HepG2 (cell line): ENCODE results near the gene NMNAT1. TPM values are rescaled to one million over a fixed set of nuclear protein-coding genes. Genes with fewer than 3 reads are reported as not detected.

Source experiments
- ATRX ChIP-seq: sonication (generic); formaldehyde crosslinking; IDR thresholded peaks from 2 replicates; pipeline ENCODE4 v1.4.0; 2020; ENCODE audit warnings: missing genetic modification reagents, borderline replicate concordance
- IRF2 ChIP-seq: IDR thresholded peaks from 2 replicates; pipeline ENCODE4 v1.6.1; 2018; ENCODE audit warnings: missing genetic modification reagents, missing compliant biosample characterization
- TP53 ChIP-seq: sonication (generic); formaldehyde crosslinking; conservative IDR thresholded peaks from 2 replicates; pipeline ENCODE4 v1.4.0; 2020; ENCODE audit warnings: missing genetic modification reagents
- XRCC5 ChIP-seq: fragments of 200-400 bp; formaldehyde crosslinking; optimal IDR thresholded peaks from 2 replicates; pipeline ENCODE3; 2017; ENCODE audit warnings: mild to moderate bottlenecking, low read length
- polyA plus RNA-seq, 8 experiments: library from polyadenylated mRNA; depleted of rRNA in 3 of 8; stranded (reverse) in 7 of 8; unstranded in 1 of 8; fragments of >200 nt; fragmentation: Illumina TruSeq in 4 of 8; extraction: Trizol in 4 of 8; gene quantifications; 2 replicates each; pipeline versions ENCODE4 v1.2.1 to v1.2.3, GENCODE V29; 2011 to 2016; ENCODE audit warnings: low read depth in 4 of 8, missing spikeins in 1 of 8, mixed read lengths in 1 of 8; ENCODE audit not compliant: insufficient read depth in 1 of 8
- total RNA-seq, 5 experiments: library from RNA; depleted of rRNA; stranded (reverse); fragments of >200 nt; fragmentation: Illumina TruSeq; extraction: Trizol; gene quantifications; 2 replicates each; pipeline ENCODE4 v1.2.3, GENCODE V29; 2016; ENCODE audit warnings: low read depth in 1 of 5
- TF ChIP-seq, protein P1 (sequence below): sonication (generic); formaldehyde crosslinking; IDR thresholded peaks from 2 replicates; pipeline ENCODE4 v1.5.1; 2020; ENCODE audit warnings: mild to moderate bottlenecking, missing genetic modification reagents
- TF ChIP-seq, protein P2 (sequence below): sonication (generic); formaldehyde crosslinking; IDR thresholded peaks from 2 replicates; pipeline ENCODE4 v1.8.1; 2023; ENCODE audit warnings: mild to moderate bottlenecking, missing genetic modification reagents
- TF ChIP-seq, protein P3 (sequence below): sonication (generic); formaldehyde crosslinking; IDR thresholded peaks from one replicate; pipeline ENCODE4 v1.5.1; 2020; ENCODE audit warnings: mild to moderate bottlenecking, missing genetic modification reagents; ENCODE audit errors: not compliant biosample characterization
- TF ChIP-seq, protein P4 (sequence below): sonication (generic); formaldehyde crosslinking; IDR thresholded peaks from 2 replicates; pipeline ENCODE4 v1.4.0; 2020; ENCODE audit warnings: missing genetic modification reagents, mild to moderate bottlenecking, borderline replicate concordance

NMNAT1 gene
- total and polyA plus RNA-seq, 2 of the 13 experiments (the other 11 are each of a cell fraction or from before 2014, with no cell fraction given): 5.6 to 12.2 TPM

DNA sequence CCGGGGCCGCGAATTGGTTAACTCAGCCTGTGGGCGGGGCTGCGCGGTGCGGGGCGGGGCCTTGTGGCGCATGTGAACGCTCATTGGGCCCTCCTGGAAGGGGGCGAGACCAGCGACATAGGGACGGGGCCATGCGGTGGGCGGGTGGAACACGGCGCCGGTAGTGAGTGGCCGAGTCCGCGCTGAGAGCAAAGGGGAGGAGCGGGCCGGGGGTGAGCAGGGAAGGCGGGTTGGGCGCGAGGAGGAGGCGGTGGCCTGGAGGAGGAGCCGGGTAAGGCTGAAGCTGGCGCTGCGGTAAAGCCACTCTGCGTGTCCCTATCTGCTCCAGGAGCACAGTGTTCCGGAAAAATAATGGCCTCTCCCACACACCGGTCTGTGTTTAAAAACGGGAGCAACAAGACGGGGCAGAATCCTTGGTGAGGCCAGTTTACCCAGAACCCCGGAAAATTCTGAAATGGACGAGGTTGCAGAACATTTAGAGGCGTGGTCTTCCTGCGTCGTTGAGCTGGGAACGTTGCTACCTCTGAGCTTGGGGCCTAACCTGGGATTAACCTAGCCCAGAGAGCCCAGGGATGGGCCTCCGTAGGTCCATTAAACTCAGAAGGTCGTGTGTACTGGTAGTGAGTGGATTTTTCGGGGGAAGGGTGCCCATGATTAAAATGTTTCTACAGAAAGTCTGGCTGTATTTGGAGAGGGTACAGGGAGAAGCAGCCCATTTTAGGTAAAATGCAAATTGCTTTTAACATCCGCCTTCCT is 32.7 kb upstream of the NMNAT1 start (continued):
- TF ChIP-seq, protein P1, sequence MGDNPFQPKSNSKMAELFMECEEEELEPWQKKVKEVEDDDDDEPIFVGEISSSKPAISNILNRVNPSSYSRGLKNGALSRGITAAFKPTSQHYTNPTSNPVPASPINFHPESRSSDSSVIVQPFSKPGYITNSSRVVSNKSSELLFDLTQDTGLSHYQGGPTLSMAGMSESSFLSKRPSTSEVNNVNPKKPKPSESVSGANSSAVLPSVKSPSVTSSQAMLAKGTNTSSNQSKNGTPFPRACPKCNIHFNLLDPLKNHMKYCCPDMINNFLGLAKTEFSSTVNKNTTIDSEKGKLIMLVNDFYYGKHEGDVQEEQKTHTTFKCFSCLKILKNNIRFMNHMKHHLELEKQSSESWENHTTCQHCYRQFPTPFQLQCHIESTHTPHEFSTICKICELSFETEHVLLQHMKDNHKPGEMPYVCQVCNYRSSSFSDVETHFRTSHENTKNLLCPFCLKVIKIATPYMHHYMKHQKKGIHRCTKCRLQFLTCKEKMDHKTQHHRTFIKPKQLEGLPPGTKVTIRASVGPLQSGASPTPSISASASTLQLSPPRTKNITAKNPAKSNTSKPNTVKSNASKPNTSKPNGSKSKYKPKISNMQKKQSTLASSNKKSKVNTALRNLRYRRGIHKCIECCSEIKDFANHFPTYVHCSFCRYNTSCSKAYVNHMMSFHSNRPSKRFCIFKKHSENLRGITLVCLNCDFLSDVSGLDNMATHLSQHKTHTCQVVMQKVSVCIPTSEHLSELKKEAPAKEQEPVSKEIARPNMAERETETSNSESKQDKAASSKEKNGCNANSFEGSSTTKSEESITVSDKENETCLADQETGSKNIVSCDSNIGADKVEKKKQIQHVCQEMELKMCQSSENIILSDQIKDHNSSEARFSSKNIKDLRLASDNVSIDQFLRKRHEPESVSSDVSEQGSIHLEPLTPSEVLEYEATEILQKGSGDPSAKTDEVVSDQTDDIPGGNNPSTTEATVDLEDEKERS (CRISPR knock-in tag): no peak
- TF ChIP-seq, protein P2, sequence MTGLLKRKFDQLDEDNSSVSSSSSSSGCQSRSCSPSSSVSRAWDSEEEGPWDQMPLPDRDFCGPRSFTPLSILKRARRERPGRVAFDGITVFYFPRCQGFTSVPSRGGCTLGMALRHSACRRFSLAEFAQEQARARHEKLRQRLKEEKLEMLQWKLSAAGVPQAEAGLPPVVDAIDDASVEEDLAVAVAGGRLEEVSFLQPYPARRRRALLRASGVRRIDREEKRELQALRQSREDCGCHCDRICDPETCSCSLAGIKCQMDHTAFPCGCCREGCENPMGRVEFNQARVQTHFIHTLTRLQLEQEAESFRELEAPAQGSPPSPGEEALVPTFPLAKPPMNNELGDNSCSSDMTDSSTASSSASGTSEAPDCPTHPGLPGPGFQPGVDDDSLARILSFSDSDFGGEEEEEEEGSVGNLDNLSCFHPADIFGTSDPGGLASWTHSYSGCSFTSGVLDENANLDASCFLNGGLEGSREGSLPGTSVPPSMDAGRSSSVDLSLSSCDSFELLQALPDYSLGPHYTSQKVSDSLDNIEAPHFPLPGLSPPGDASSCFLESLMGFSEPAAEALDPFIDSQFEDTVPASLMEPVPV (CRISPR knock-in tag): no peak
- TF ChIP-seq ATRX (CRISPR knock-in tag) (no peak), TP53 (CRISPR knock-in tag) (no peak), IRF2 (CRISPR knock-in tag) (0 out of 2 replicates have a peak, but pooled peaks have one; percentile 18), XRCC5 (peak; percentile 47)
- TF ChIP-seq, protein P3, sequence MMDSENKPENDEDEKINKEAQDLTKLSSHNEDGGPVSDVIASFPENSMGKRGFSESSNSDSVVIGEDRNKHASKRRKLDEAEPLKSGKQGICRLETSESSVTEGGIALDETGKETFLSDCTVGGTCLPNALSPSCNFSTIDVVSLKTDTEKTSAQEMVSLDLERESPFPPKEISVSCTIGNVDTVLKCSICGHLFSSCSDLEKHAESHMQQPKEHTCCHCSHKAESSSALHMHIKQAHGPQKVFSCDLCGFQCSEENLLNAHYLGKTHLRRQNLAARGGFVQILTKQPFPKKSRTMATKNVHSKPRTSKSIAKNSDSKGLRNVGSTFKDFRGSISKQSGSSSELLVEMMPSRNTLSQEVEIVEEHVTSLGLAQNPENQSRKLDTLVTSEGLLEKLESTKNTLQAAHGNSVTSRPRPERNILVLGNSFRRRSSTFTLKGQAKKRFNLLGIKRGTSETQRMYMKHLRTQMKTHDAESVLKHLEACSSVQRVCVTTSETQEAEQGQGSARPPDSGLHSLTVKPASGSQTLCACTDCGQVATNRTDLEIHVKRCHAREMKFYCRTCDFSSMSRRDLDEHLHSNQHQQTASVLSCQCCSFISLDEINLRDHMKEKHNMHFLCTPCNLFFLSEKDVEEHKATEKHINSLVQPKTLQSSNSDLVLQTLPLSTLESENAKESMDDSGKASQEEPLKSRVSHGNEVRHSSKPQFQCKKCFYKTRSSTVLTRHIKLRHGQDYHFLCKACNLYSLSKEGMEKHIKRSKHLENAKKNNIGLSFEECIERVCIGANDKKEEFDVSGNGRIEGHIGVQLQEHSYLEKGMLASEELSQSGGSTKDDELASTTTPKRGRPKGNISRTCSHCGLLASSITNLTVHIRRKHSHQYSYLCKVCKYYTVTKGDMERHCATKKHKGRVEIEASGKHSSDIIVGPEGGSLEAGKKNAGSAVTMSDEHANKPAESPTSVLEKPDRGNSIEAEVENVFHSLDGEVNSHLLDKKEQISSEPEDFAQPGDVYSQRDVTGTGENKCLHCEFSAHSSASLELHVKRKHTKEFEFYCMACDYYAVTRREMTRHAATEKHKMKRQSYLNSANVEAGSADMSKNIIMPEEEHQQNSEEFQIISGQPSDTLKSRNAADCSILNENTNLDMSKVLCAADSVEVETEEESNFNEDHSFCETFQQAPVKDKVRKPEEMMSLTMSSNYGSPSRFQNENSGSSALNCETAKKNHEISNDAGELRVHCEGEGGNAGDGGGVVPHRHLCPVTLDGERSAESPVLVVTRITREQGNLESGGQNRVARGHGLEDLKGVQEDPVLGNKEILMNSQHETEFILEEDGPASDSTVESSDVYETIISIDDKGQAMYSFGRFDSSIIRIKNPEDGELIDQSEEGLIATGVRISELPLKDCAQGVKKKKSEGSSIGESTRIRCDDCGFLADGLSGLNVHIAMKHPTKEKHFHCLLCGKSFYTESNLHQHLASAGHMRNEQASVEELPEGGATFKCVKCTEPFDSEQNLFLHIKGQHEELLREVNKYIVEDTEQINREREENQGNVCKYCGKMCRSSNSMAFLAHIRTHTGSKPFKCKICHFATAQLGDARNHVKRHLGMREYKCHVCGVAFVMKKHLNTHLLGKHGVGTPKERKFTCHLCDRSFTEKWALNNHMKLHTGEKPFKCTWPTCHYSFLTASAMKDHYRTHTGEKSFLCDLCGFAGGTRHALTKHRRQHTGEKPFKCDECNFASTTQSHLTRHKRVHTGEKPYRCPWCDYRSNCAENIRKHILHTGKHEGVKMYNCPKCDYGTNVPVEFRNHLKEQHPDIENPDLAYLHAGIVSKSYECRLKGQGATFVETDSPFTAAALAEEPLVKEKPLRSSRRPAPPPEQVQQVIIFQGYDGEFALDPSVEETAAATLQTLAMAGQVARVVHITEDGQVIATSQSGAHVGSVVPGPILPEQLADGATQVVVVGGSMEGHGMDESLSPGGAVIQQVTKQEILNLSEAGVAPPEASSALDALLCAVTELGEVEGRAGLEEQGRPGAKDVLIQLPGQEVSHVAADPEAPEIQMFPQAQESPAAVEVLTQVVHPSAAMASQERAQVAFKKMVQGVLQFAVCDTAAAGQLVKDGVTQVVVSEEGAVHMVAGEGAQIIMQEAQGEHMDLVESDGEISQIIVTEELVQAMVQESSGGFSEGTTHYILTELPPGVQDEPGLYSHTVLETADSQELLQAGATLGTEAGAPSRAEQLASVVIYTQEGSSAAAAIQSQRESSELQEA (CRISPR knock-in tag): no peak
- TF ChIP-seq, protein P4, sequence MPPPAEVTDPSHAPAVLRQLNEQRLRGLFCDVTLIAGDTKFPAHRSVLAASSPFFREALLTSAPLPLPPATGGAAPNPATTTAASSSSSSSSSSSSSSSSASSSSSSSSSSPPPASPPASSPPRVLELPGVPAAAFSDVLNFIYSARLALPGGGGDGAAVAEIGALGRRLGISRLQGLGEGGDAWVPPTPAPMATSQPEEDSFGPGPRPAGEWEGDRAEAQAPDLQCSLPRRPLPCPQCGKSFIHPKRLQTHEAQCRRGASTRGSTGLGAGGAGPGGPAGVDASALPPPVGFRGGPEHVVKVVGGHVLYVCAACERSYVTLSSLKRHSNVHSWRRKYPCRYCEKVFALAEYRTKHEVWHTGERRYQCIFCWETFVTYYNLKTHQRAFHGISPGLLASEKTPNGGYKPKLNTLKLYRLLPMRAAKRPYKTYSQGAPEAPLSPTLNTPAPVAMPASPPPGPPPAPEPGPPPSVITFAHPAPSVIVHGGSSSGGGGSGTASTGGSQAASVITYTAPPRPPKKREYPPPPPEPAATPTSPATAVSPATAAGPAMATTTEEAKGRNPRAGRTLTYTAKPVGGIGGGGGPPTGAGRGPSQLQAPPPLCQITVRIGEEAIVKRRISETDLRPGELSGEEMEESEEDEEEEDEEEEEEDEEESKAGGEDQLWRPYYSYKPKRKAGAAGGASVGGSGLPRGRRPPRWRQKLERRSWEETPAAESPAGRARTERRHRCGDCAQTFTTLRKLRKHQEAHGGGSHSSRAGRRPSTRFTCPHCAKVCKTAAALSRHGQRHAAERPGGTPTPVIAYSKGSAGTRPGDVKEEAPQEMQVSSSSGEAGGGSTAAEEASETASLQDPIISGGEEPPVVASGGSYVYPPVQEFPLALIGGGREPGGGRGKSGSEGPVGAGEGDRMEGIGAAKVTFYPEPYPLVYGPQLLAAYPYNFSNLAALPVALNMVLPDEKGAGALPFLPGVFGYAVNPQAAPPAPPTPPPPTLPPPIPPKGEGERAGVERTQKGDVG (CRISPR knock-in tag): no peak
